H1 (cell line): ENCODE data around the gene MED28. TPM values are rescaled to one million over a fixed set of nuclear protein-coding genes. Genes with fewer than 3 reads are reported as not detected.

Experiments used
- CHD1 ChIP-seq: IDR thresholded peaks from 2 replicates; pipeline ENCODE4 v1.6.1; 2012; ENCODE audit warnings: low read depth, low read length, improper control_type of control experiment
- CTBP2 ChIP-seq: IDR thresholded peaks from 2 replicates; pipeline ENCODE4 v1.7.0; 2011; ENCODE audit warnings: borderline replicate concordance, mild to moderate bottlenecking, moderate library complexity, mixed read lengths, low read length; ENCODE audit not compliant: insufficient read depth, insufficient read length
- GABPA ChIP-seq: IDR thresholded peaks from 2 replicates; pipeline ENCODE4 v1.6.1; 2011; ENCODE audit warnings: mild to moderate bottlenecking, low read length, moderate library complexity, borderline replicate concordance; ENCODE audit not compliant: insufficient read depth
- POLR2A ChIP-seq, 2 experiments: IDR thresholded peaks; 1 replicate in 1 of 2; 2 replicates in 1 of 2; pipeline ENCODE4 v1.6.1; 2011; ENCODE audit warnings: low read depth in 2 of 2, low read length in 2 of 2, mild to moderate bottlenecking in 2 of 2; ENCODE audit errors: control extremely low read depth in 1 of 2
- SP1 ChIP-seq: IDR thresholded peaks from 2 replicates; pipeline ENCODE4 v1.6.1; 2011; ENCODE audit warnings: low read depth, low read length
- SUZ12 ChIP-seq: fragments of 200-600 bp; sonication (generic); IDR thresholded peaks from 2 replicates; pipeline ENCODE4 v1.6.1; 2012; ENCODE audit warnings: mild to moderate bottlenecking, inconsistent platforms, low read length, moderate library complexity, mixed read lengths
- ZNF274 ChIP-seq: IDR thresholded peaks from 2 replicates; pipeline ENCODE4 v1.7.0; 2012; ENCODE audit warnings: low read length, borderline replicate concordance; ENCODE audit errors: extremely low read depth
- polyA plus RNA-seq, 7 experiments: library from polyadenylated mRNA; depleted of rRNA in 3 of 7; stranded (reverse) in 5 of 7; unstranded in 2 of 7; fragments of >200 nt in 5 of 7; fragments of 200-250 nt in 2 of 7; gene quantifications; 1 replicate in 5 of 7; 2 replicates in 1 of 7; 4 replicates in 1 of 7; pipeline versions ENCODE4 v1.2.1 to v1.2.3, GENCODE V29; 2011 to 2013; ENCODE audit warnings: missing spikeins in 2 of 7, mixed read lengths in 2 of 7
- total RNA-seq: library from RNA; stranded (reverse); fragmentation: NEBNext Ultra II Directional; extraction: Animal tissue kit (Norgen Biotek cat#: 25700); gene quantifications from 2 replicates; pipeline ENCODE4 v1.2.1, GENCODE V29; 2021
- TF ChIP-seq, protein P1 (sequence below): IDR thresholded peaks from 2 replicates; pipeline ENCODE4 v1.6.1; 2011; ENCODE audit warnings: low read length, improper control_type of control experiment

MED28 gene
- total and polyA plus RNA-seq, 2 of the 8 experiments (the other 6 are each of a cell fraction or from before 2014, with no cell fraction given) = 24.0 to 87.1 TPM

DNA sequence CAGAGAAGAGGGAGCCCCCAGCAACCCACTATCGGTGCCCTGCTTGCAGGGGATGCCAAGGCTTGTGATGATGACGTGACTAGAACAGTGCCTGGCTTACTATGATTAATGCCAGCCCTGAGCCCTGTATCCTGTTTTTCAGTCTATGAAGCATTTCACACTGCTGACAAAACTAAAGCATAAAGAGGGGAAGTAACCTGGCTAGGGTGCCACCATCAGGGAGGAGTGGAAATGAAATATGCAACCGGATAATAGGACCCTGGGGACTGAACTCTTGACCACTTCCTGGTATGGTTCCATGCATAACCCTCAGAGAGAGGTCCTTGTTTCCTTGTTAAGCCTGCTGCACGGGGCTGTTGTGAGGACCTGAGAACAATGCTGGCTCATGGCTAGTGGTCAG, 50.3 kb downstream of the MED28 start (continued):
- TF ChIP-seq SUZ12 (no peak), ZNF274 (no peak), CHD1 (no peak), POLR2A (IDR thresholded peaks at IDR 0.05; ENCODE audit: control extremely low read depth in 1 of 2, low read depth in 2 of 2, low read length in 2 of 2) (no peak), CTBP2 (no peak), GABPA (no peak), SP1 (no peak)
- TF ChIP-seq, protein P1, sequence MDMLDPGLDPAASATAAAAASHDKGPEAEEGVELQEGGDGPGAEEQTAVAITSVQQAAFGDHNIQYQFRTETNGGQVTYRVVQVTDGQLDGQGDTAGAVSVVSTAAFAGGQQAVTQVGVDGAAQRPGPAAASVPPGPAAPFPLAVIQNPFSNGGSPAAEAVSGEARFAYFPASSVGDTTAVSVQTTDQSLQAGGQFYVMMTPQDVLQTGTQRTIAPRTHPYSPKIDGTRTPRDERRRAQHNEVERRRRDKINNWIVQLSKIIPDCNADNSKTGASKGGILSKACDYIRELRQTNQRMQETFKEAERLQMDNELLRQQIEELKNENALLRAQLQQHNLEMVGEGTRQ = no peak
